Measurements from ENCODE around the gene GPALPP1. TPM values are rescaled to one million over a fixed set of nuclear protein-coding genes. Genes with fewer than 3 reads are reported as not detected.

GPALPP1 gene
- total and polyA plus RNA-seq, 2 of the 4 experiments (the other 2 are of a cell fraction): 10.6 to 12.5 TPM

GRCh38 chr13:44976949-44977583 lies 12.3 kb upstream of the GPALPP1 start:
- H4K91ac ChIP-seq (ENCODE audit: insufficient read depth, low read depth, low read length): no peak overlapping the region
- no peak overlapping the region for H2BK15ac ChIP-seq (ENCODE audit: low read depth, low read length)
- peaks cover 9 to 25% of the 10 kb centered on the region in 2 experiments; a peak in 3 of 4 replicates for H3K79me1 ChIP-seq (ENCODE audit: low read depth in 1 of 2, low read length in 2 of 2)
- no peak overlapping the region for H2AFZ ChIP-seq (replicated peaks; ENCODE audit: low read length, poor library complexity)
- H2AK5ac ChIP-seq (ENCODE audit: low read depth, low read length): no peak overlapping the region
- H3K18ac ChIP-seq (ENCODE audit: low read depth, low read length): no peak overlapping the region
- H2BK120ac ChIP-seq (ENCODE audit: low read depth, low read length): no peak overlapping the region
- in situ Hi-C loops (cut with MboI; ENCODE audit: low sequenced_read_pairs): no loop called here
- WGBS, 2 experiments (ENCODE audit: extremely low coverage in 2 of 2, insufficient read length in 1 of 2): no CpG with 5 or more reads among the region's 1 CpG
- H2BK5ac ChIP-seq (ENCODE audit: low read depth, low read length, poor library complexity, severe bottlenecking): no peak overlapping the region
- H4K20me1 ChIP-seq (ENCODE audit: insufficient read depth, low read length): no peaks in the 10 kb centered on the region
- no peak overlapping the region for H3K23ac ChIP-seq (ENCODE audit: low read depth, low read length)
- H3K56ac ChIP-seq (ENCODE audit: extremely low read depth, insufficient read depth, low read length): no peak overlapping the region
- TF ChIP-seq MAZ (IDR thresholded peaks at IDR 0.05; ENCODE audit: borderline replicate concordance, low read depth, low read length) (no peak), ELK1 (IDR thresholded peaks at IDR 0.05; ENCODE audit: borderline replicate concordance, low read depth, low read length) (no peak), RCOR1 (IDR thresholded peaks at IDR 0.05; ENCODE audit: insufficient replicate concordance, low read length) (no peak), POLR2A (IDR thresholded peaks at IDR 0.05; ENCODE audit: low read depth, low read length) (no peak), SMC3 (IDR thresholded peaks at IDR 0.05; ENCODE audit: low read depth, low read length) (no peak), RAD21 (IDR thresholded peaks at IDR 0.05; ENCODE audit: low read length) (no peak), MXI1 (IDR thresholded peaks at IDR 0.05; ENCODE audit: borderline replicate concordance, low read depth, low read length) (no peak), RFX5 (IDR thresholded peaks at IDR 0.05; ENCODE audit: low read depth, low read length) (no peak), MAFK (IDR thresholded peaks at IDR 0.05; ENCODE audit: low read depth, low read length) (no peak)
- no peak overlapping the region for H3K4ac ChIP-seq (ENCODE audit: low read depth, low read length)
- DNase-seq: no peak
- H2BK20ac ChIP-seq (ENCODE audit: low read depth, low read length): no peak overlapping the region
- H2AK9ac ChIP-seq (replicated peaks; ENCODE audit: low read depth, low read length, poor library complexity): no peak overlapping the region
- no TSS peak for BruUV-seq (replicated peaks)
- H3K9me3 ChIP-seq (ENCODE audit: control insufficient read depth, insufficient read depth, low read length): no peaks in the 10 kb centered on the region
- no peak overlapping the region for H4K8ac ChIP-seq (ENCODE audit: low read depth in 2 of 2, low read length in 2 of 2)
- no peak overlapping the region for H3K27ac ChIP-seq (ENCODE audit: insufficient read depth, low read length)
- peaks cover 5% of the 10 kb centered on the region for H3K4me1 ChIP-seq (ENCODE audit: control insufficient read depth, insufficient read depth, low read length)
- H3K9ac ChIP-seq (ENCODE audit: low read depth, low read length): no peak overlapping the region
- H3K4me2 ChIP-seq (ENCODE audit: low read depth, low read length): no peak overlapping the region
- dilution Hi-C loops (cut with HindIII; ENCODE audit: low sequenced_read_pairs, unreplicated experiment): no loop called here
- H4K5ac ChIP-seq (ENCODE audit: low read depth, low read length): no peak overlapping the region
- ChIA-PET POLR2A (ENCODE audit: unreplicated experiment) (no interaction called here), CTCF (no interaction called here)
- H3K14ac ChIP-seq (replicated peaks; ENCODE audit: low read depth, low read length): no peak overlapping the region
- no peaks in the 10 kb centered on the region for H3K27me3 ChIP-seq (ENCODE audit: control insufficient read depth, insufficient read depth, low read length)
- H3K36me3 ChIP-seq (ENCODE audit: control insufficient read depth, insufficient read depth, low read length): peaks cover 21% of the 10 kb centered on the region
- intact Hi-C loops (cut with micrococcal nuclease): loop anchor here (10.0 kb wide), 1 partner anchor 148 kb away; the partner anchor contains the start of gene GTF2F2
- no peak for ATAC-seq (ENCODE audit: low read depth)
- H3K9me1 ChIP-seq (ENCODE audit: insufficient read depth, low read length): peaks cover 6% of the 10 kb centered on the region; the same call in 1 of the 2 replicates
- no peak overlapping the region for H3K4me3 ChIP-seq (ENCODE audit: insufficient read depth, low read depth, low read length)

Data from IMR-90 (cell line).